GM10248 (cell line): Measurements from ENCODE around the gene STKLD1.

ENCODE experiments used
- CTCF ChIA-PET: fragments of 300-600 bp; sonication (Branson Sonifier 250); formaldehyde crosslinking; extraction: SDS; loops from one replicate; lab custom pipeline; 2021; ENCODE audit warnings: antibody characterized with exemption; lab: Yijun Ruan, JAX
- POLR2A ChIA-PET: fragments of 350-650 bp; sonication (Branson Sonifier 250); formaldehyde crosslinking; extraction: SDS; loops from one replicate; lab custom pipeline; 2020; ENCODE audit warnings: antibody characterized with exemption; lab: Yijun Ruan, JAX
- DNase-seq: peaks from one replicate; pipeline ENCODE4 v3.0.0; 2012; ENCODE audit errors: extremely low spot score
- TF ChIP-seq, protein P1 (sequence below): IDR thresholded peaks from 2 replicates; pipeline ENCODE4 v1.5.1; 2012; ENCODE audit warnings: mild to moderate bottlenecking, low read depth; ENCODE audit errors: extremely low read depth, missing control alignments, control extremely low read depth

Gene STKLD1

DNA sequence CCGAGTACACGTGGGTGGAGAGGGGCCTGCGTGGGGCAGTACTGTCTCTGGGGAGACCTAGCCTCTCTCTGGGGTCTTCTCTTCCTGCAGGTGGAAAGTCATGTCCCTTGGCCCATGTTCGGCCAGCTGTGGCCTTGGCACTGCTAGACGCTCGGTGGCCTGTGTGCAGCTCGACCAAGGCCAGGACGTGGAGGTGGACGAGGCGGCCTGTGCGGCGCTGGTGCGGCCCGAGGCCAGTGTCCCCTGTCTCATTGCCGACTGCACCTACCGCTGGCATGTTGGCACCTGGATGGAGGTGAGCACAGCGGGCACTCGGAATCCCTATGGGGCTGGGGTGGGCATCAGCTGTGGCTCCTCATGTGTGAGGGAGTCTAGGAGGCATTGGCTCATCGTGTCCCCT lies 78.2 kb downstream of the STKLD1 start:
- no peak for DNase-seq
- ChIA-PET POLR2A (no interaction called here), CTCF (interaction anchor here (0.9 to 1.3 kb wide), 2 partner anchors 16 to 20 kb away, joined by 3 to 5 read pairs; no protein-coding TSS in a partner anchor)
- TF ChIP-seq, protein P1, sequence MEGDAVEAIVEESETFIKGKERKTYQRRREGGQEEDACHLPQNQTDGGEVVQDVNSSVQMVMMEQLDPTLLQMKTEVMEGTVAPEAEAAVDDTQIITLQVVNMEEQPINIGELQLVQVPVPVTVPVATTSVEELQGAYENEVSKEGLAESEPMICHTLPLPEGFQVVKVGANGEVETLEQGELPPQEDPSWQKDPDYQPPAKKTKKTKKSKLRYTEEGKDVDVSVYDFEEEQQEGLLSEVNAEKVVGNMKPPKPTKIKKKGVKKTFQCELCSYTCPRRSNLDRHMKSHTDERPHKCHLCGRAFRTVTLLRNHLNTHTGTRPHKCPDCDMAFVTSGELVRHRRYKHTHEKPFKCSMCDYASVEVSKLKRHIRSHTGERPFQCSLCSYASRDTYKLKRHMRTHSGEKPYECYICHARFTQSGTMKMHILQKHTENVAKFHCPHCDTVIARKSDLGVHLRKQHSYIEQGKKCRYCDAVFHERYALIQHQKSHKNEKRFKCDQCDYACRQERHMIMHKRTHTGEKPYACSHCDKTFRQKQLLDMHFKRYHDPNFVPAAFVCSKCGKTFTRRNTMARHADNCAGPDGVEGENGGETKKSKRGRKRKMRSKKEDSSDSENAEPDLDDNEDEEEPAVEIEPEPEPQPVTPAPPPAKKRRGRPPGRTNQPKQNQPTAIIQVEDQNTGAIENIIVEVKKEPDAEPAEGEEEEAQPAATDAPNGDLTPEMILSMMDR, result no peak

DNA sequence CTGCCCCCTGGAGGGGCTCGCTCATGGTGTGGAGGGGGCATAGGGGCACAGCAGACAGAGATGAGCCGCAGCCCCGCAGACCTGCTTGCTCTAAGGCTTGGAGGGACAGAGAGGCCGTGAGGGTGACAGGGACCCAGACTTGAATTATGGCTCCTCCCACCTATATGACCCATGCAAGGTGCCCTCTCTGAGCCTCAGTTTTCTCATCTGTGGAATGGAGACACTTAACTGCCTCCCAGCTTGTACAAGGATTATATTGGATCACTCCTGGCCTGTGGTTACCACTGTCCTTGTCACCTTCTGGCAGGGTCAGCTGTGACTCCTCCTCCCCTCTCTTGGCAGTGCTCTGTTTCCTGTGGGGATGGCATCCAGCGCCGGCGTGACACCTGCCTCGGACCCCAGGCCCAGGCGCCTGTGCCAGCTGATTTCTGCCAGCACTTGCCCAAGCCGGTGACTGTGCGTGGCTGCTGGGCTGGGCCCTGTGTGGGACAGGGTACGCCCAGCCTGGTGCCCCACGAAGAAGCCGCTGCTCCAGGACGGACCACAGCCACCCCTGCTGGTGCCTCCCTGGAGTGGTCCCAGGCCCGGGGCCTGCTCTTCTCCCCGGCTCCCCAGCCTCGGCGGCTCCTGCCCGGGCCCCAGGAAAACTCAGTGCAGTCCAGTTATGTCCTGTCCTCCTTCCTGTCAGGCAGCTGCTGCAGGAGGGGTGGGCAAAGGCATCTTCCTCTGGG lies 78.9 kb downstream of the STKLD1 start:
- POLR2A ChIA-PET, result no interaction called here
- CTCF ChIA-PET, result interaction anchor here (0.9 to 1.3 kb wide), 2 partner anchors 17 to 21 kb away, joined by 3 to 5 read pairs; no protein-coding TSS in a partner anchor
- DNase-seq, result no peak
- TF ChIP-seq, protein P1, result no peak
